ENCODE data around the gene ATXN3. TPM values are rescaled to one million over a fixed set of nuclear protein-coding genes. Genes with fewer than 3 reads are reported as not detected.
"Not testable (repeated sequence)": the region's sequence is repeated elsewhere in the genome, so short reads cannot be mapped to it uniquely, and the experiment has no call there.

ATXN3 gene
- total RNA-seq, 1 donor from 2014 or later = 29.0 TPM

GRCh38 chr14:92058006-92058917, 48.1 kb downstream of the ATXN3 start:
- TF ChIP-seq, protein P1, sequence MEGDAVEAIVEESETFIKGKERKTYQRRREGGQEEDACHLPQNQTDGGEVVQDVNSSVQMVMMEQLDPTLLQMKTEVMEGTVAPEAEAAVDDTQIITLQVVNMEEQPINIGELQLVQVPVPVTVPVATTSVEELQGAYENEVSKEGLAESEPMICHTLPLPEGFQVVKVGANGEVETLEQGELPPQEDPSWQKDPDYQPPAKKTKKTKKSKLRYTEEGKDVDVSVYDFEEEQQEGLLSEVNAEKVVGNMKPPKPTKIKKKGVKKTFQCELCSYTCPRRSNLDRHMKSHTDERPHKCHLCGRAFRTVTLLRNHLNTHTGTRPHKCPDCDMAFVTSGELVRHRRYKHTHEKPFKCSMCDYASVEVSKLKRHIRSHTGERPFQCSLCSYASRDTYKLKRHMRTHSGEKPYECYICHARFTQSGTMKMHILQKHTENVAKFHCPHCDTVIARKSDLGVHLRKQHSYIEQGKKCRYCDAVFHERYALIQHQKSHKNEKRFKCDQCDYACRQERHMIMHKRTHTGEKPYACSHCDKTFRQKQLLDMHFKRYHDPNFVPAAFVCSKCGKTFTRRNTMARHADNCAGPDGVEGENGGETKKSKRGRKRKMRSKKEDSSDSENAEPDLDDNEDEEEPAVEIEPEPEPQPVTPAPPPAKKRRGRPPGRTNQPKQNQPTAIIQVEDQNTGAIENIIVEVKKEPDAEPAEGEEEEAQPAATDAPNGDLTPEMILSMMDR (IDR thresholded peaks at IDR 0.05; ENCODE audit: insufficient read depth, low read length, poor library complexity, severe bottlenecking) = no peak
- H3K4me3 ChIP-seq (ENCODE audit: low read depth, low read length) = no peak overlapping the region
- no peaks in the 10 kb centered on the region for H3K36me3 ChIP-seq (ENCODE audit: control insufficient read depth, insufficient read depth, low read length)
- DNase-seq (ENCODE audit: low read depth) = no peak
- H3K27me3 ChIP-seq (ENCODE audit: control insufficient read depth, insufficient read depth, low read length) = no peaks in the 10 kb centered on the region

GRCh38 chr14:92049781-92050180, 56.6 kb downstream of the ATXN3 start:
- no peaks in the 10 kb centered on the region for H3K36me3 ChIP-seq (ENCODE audit: control insufficient read depth, insufficient read depth, low read length)
- H3K27me3 ChIP-seq (ENCODE audit: control insufficient read depth, insufficient read depth, low read length) = no peaks in the 10 kb centered on the region
- no peak for DNase-seq (ENCODE audit: low read depth)
- no peak overlapping the region for H3K4me3 ChIP-seq (ENCODE audit: low read depth, low read length)
- TF ChIP-seq, protein P1 (IDR thresholded peaks at IDR 0.05; ENCODE audit: insufficient read depth, low read length, poor library complexity, severe bottlenecking) = no peak

- H3K36me3 ChIP-seq (ENCODE audit: control insufficient read depth, insufficient read depth, low read length); H3K4me3 ChIP-seq (ENCODE audit: low read depth, low read length); H3K27me3 ChIP-seq (ENCODE audit: control insufficient read depth, insufficient read depth, low read length); DNase-seq (ENCODE audit: low read depth): not testable (repeated sequence)
Observed at GRCh38 chr14:92049221-92049620, 57.2 kb downstream of the ATXN3 start.

DNA sequence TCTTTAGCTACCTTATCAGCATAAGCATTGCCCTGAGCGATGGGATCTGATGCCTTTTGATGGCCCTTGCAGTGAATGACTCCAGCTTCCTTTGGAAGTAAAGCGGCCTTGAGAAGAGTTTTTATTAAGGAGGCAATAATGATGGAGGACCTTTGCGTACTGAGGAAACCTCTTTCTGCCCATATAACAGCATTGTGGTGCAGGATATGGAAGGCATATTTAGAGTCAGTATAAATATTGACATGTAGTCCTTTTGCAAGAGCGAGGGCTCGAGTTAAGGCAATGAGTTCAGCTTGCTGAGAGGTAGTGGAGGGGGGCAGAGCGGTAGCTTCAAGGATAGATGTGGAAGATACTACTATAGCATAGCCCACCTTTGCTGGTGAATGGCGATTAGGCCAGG, 60.5 kb downstream of the ATXN3 start:
- H3K36me3 ChIP-seq (ENCODE audit: control insufficient read depth, insufficient read depth, low read length); H3K27me3 ChIP-seq (ENCODE audit: control insufficient read depth, insufficient read depth, low read length); DNase-seq (ENCODE audit: low read depth); H3K4me3 ChIP-seq (ENCODE audit: low read depth, low read length): not testable (repeated sequence)

DNA sequence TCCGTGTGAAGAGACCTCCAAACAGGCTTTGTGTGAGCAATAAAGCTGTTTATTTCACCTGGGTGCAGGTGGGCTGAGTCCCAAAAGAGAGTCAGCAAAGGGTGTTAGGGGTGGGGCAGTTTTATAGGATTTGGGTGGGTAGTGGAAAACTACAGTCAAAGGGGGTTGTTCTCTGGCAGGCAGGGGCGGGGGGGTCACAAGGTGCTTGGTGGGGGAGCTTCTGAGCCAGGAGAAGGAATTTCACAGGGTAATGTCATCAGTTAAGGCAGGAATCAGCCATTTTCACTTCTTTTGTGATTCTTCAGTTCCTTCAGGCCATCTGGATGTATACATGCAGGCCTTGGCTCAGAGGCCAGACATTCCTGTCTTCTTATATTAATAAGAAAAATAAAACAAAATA, 64.6 kb downstream of the ATXN3 start:
- H3K4me3 ChIP-seq (ENCODE audit: low read depth, low read length); DNase-seq (ENCODE audit: low read depth); H3K27me3 ChIP-seq (ENCODE audit: control insufficient read depth, insufficient read depth, low read length); H3K36me3 ChIP-seq (ENCODE audit: control insufficient read depth, insufficient read depth, low read length): not testable (repeated sequence)

- TF ChIP-seq, protein P1 (IDR thresholded peaks at IDR 0.05; ENCODE audit: insufficient read depth, low read length, poor library complexity, severe bottlenecking) = no peak
- DNase-seq (ENCODE audit: low read depth) = no peak
- no peaks in the 10 kb centered on the region for H3K36me3 ChIP-seq (ENCODE audit: control insufficient read depth, insufficient read depth, low read length)
- no peaks in the 10 kb centered on the region for H3K27me3 ChIP-seq (ENCODE audit: control insufficient read depth, insufficient read depth, low read length)
- no peak overlapping the region for H3K4me3 ChIP-seq (ENCODE audit: low read depth, low read length)
Observed at GRCh38 chr14:92041203-92041602, 65.2 kb downstream of the ATXN3 start.

- TF ChIP-seq, protein P1 (IDR thresholded peaks at IDR 0.05; ENCODE audit: insufficient read depth, low read length, poor library complexity, severe bottlenecking) = no peak
- no peaks in the 10 kb centered on the region for H3K36me3 ChIP-seq (ENCODE audit: control insufficient read depth, insufficient read depth, low read length)
- H3K4me3 ChIP-seq (ENCODE audit: low read depth, low read length) = peak overlapping the region; percentile 77
- no peaks in the 10 kb centered on the region for H3K27me3 ChIP-seq (ENCODE audit: control insufficient read depth, insufficient read depth, low read length)
- peak; percentile 4 for DNase-seq (ENCODE audit: low read depth)
Observed at GRCh38 chr14:92040431-92041051, 65.8 kb downstream of the ATXN3 start.
